ENCODE measurements around the gene IQSEC1.

IQSEC1 gene

DNA sequence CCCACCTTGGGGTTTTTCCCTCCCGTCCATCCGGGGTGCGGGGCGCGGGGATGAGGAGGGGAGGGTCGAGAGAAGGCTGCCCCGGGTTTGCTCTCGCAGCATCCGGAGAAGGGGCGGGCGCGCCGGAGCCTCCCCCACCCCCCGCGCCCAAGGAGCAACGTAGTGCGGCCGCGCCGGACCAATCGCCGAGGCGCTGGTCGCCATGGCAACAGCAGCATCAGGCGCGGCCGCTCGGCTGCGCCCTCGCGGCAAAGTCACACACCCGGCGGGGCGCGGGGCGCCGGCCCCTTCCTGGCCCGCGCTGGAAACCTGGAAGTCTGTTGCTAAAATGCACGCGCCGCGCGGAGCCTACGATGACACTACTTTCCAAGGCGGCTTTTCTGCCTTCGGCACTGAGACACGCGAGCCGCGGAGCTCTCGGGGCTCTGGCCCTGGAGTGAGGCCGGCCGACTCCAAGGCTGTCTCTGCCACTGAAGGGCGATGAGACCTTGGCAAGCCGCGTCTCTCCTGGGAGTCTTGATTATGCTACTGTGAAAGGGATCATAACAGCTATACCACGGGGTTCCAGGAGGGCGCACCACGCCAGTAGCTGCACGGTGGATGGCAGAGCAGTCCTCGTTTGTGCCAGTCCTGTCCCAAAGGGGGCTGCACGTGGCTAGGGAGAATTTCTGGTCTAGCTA lies at the start of gene IQSEC1:
TSS of gene IQSEC1 (minus strand) at position 104 of the 680 bp plus-strand sequence. CDS start 415 bp downstream, outside the sequence.
- DNase-seq: peak; percentile 43

DNA sequence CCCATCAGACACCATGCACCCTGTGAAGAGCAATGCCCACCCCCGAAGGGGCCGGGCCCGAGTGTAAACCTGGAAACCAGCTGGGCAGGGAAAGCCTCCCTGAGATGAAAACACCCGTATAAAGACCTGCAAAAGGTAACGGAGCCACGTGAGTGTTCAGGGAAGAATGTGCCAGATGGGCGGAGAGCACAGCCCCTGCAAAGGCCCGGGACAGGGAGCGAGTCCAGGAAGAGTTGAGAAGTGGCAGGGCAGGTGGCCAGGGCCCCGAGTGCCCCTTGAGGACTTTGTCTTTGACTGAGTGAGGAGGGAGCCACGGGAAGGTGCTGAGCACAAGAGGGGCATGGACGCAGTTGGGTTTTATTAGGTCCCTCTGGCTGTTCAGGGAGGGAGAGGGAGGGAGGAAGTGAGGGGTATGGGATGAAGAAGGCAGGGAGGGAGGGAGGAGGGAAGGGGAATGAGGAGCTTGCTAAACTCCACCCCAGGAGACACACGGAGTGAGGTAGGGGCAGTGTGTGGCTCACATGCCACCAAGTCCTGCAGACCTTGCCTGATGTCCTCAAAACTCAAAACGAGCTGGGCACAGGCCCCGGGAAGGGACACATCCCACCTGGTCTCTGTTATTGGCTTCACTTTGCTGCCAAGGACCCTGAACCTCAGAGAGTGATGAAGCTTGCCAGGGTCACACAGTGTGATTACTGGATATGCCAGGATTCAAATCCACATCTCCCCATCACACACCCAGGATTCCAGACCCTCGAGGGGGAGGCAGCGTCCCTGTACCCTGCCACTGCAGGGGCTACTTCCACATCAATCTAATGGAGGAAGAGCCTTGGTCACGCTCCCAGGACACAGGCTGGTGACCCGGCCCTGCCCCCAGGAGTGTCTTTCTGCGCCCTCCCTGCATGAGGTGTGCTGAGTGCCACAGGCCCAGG lies 49.1 kb upstream of the IQSEC1 start:
- DNase-seq: no peak

DNA sequence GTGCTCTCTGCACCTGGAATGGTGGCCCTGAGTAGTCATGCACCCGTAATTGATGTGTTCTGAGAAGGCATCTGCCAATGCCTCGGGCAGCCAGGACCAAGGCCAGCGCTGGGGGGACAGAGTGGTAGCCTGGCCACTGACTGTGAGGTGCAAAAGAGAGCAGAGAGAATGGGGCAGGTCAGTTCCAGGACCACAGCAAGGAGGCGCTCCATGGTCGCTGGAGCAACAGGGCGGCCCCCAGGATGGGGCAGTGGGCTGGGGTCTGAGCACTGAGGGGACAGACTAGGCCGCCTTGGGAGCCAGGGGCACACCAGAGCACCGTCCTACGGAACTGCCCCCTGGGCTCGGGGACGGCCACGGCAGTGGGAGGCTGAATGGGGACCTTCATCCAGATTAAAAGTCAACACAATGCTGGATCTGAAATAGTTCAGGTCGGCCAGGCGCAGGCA lies 48.3 kb upstream of the IQSEC1 start:
- DNase-seq: no peak

DNA sequence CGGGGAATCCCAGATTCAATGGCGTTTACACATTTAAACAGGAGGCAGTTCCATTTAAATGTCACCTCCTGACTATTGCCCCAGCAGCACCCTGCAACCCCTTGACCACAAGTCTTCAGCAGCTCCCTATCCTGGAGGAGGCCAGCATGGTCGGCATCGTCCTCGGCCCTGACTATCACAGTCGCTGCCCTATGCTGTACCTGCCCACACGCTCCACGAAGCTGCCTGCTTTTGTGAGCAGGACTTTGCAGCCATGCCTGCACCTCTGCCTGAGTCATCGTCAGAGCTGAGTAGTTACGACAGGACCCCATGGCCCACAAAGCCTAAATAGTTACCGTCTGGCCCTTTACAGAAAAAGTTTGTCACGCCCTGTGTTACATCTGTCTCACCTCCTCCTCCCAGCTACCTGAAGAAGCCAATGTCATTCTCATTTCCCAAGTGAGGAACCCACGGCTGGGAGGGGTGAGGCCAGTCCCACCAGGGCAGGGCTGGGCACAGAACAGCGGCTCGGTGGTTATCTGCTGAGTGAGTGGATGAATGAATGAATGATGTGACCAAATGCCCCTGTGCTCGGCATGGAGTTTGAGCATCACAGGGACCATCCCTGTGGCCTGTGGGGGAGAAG lies 47.8 kb upstream of the IQSEC1 start:
- DNase-seq: no peak

DNA sequence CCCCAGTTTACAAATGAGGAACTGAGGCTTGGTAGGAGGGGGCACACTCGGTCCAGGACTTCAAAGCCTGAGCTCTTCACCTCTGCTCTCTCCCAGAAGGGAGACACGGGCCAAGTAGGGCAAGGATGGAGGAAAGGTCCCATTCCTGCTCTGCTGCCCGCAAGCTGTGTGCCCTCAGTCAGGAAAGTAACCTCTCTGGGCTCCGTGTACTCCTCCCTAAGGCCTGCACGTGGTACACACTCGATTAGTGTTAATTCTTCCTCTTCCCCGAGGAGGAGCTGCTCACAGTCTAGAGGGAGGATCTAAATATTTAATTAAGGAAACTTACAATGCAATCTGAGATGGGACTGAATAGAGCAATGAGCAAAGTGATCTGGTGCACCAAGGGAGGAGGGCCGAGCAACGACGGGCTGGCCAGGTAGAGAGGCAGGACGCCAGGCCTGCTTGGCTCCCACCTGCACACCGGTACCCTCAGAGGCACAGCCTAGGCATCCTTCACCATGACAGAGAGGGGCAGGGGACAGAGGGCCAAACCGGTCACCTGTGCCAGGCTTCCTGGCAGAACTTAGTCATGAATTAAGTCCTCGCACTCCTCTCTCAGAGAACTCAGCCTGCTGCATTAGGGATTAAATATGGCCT lies 47.2 kb upstream of the IQSEC1 start:
- DNase-seq: no peak

DNA sequence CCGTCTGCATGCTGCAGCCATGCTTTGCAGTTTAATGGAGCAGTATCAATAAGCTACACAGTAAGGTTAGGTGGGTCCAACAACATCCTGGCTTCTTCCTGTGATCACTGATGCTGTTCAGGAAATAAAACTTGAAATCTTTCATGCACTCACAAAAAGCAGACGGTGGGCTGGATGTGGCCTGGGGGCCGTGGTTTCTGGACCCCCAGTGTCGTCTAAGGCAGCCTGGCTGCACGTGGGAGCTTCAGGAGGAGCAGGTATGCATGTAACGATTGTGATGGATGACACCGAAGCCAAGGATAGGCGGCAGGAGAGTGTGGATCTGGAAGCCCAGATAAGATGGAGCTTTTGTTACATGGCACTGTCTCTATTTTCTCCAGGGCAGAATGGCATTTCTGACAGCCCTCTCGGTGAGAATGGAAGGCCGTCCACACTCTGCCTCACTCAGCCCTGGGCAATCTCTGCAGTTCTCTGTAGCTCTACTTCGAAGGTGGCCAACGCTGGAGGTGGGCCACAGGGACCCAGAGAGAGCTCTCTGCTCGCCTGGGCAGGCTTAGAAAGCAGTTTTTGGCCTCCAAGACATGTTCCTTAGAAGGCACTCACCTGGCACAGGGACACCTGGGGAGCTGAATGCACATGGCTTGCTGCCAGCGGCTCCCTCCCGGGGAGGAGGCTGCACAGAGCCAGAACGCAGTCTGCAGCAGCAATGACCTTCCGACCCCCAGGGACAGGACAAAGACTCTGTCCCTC lies 46.4 kb upstream of the IQSEC1 start:
- no peak for DNase-seq

DNA sequence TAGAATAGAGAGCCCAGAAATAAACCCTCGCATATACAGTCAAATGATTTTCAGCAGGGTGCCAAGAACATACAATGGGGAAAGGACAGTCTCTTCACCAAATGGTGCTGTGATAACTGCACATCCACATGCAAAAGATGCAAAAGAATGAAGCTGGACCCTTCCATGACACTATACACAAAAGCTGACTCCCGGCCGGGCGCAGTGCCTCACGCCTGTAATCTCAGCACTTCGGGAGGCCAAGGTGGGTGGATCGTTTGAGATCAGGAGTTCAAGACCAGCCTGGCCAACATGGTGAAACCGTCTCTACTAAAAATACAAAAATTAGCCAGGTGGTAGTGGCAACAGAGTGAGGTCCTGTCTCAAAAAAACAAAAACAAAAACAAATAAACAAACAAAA lies 43.2 kb upstream of the IQSEC1 start:
- DNase-seq: no peak

DNA sequence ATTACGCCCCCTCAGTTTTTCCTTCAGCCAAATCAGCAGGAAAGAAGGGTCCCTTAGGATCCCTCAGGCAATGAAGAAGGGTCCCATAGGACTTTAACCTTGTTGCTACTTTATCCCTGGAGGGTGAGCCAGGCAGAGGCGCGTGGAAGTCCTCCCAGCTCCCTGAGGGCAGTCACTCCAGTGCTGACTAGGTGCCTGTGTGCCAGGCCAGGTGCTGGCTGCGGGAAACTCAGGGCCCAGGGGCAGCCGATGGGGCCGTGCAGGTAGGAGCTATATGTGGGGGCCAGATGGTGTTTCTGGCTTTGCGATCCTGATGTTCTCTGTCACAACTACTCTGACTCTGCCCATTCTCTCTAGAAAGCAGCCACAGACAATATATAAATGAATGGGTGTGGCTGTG lies 42.8 kb upstream of the IQSEC1 start:
- DNase-seq: no peak

DNA sequence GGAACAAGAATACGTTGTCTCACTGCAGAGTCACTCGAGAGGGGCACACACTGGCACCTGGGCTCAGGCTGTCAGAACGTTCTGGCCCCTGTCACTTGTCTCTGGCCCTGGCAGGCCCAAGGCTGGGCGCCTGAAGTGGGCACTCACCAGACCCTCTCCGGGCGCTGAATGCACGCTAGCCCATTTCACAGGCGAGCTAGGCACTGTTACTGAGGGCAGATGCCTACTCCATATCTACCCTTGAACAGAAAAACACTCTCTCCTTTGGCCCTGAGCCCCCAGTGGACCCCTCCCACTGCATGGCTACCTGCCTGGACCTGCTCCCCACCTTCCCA lies 42.3 kb upstream of the IQSEC1 start:
- no peak for DNase-seq

DNA sequence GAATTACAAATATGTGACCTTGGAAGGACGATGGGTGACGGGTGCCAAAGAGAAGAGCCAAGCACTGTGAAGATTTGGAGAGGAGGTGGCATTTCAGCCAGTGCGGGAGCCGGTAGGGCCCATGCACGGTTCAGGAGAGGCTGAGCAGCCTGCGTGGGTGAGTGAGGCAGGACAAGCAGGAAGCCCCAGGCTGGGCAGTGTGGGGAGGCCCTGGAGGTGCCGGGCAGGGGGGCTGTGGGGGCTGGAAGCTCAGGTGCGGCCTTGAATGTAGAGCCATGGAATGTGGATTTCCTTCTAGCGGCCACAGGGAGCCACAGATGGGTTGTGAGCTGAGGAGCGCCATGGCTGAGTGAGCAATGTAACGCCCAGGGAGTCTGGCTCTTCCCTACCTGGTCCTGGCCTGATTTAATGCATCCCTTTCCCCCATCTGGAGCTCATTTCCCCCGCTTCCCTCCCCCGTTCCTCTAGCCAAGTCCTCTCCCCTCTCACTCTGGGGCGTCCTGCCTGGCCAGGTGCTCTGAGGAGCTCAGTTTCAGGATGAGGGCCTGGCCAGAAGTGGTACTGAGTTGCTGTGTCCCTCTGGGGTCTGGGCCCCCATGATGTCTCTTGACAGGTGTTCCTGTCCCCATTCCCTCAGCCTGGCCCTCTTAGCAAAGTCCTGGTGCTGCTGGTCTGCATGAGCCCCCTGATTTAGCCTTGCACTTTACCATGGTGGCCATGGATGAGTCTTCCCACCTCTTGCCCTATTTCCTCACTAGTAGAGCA lies 41.8 kb upstream of the IQSEC1 start:
- DNase-seq: no peak

DNA sequence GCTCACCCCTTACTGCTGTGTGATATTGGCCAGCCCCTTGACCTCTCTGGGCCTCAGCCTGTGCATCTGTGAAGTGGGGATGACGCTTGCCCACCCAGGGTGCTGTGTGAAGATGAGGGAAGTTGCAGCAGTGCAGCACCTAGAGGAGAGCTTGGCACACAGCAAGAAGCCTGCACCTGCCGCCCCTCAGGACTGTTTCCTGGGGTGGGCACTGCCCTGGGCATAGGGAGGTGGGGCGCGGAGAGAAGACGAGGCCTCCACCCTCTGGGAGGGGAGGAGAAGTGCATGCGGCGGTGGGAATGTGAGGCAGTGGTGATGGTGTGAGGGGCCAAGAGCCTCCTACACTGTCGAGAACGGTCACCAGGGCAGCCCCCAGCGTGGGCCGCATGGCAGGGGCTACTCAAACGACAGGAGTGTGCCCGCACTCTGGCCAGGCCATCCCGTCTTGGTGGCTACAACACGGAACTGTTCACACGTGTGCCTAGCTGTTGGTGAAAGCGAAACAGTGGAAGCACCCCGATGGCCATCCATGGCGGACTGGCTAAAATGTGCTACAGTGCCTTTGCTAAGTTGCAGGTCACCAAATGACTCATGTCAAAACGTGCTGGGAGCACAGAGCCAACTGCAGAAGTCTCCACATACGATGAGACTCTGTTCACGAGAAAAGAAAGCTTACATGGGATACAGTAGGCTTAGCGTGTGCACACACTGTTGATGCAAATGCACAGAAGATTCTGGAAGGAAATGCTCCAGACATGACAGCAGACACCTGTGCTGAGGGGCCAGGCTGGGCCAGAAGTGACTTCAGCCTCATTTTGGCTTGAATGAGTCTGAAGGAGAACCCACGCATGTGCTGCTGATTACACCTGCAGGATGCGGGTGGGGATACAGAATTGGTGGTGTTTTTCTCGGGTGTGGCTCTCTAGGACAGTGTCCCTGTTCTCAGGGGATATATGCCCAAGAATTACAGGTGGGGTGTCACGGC lies 40.4 kb upstream of the IQSEC1 start:
- DNase-seq: no peak

DNA sequence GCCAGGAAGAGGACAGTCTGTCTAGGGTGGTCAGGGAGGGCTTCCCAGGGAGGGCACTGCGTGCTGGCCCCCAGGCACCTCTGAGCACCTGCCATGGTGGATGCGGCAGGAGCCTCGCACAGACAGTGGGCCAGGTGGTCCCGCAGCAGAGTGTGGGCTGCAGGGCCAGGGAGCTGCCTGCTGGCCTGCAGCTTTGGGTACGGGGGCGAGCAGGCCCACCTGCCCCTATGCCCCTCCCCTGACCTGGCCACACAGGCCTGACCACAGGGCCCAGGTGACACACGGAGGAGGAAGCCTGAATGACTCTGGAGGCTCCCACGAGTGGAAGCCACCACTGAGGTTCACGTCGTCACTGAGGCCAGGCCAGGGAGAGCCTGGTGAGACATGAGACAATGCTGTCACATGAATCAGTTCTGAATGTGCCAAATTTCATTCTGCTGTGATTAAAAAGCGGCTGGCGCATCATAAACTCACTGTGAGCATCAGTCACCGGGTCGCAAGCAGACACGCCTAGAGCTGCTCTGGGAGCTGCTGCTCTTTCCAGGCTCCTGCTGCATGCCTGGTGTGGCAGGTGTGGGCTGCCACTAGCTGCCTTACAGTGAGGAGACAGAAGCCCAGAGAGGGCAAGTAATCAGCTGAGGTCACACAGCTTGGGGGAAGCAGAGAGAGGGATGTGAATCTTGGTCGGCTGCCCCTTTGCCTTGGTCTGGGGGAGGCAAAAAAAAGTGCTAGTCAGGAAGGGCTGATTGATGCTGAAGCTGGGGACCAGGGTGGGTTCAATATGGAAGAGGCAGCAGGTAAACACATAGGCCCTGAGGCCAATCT lies 39.5 kb upstream of the IQSEC1 start:
- DNase-seq: no peak

DNA sequence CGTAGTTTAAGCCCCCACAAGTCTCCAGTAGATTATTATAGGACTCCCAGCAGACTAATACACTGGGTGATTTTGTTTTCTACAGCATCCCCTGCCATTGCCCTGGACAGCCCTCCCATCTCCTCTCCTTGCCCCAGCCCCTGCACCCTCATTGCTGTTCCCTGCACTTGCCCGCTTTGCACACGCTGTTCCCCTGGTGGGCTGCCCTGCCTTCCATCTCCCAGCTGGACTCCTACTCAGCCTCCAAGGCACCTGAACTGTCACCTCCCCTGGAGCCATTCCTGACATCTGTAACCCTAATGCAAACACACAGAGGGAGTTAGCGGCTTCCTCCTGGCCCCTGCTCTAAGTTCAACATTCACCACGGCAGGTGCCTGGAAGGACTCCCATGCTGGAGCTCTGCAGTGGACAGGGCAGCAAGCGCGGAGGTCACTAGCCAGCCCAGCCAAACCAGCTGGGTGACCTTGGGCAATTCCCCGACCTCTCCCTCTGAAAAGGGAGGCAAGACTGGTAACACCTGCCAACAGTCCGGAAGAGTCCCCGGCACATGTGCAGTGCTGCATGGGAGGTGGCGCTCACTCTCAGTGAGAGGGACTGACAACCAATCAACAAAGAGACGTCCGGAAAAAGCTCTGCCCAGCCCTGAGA lies 38.8 kb upstream of the IQSEC1 start:
- DNase-seq: no peak

DNA sequence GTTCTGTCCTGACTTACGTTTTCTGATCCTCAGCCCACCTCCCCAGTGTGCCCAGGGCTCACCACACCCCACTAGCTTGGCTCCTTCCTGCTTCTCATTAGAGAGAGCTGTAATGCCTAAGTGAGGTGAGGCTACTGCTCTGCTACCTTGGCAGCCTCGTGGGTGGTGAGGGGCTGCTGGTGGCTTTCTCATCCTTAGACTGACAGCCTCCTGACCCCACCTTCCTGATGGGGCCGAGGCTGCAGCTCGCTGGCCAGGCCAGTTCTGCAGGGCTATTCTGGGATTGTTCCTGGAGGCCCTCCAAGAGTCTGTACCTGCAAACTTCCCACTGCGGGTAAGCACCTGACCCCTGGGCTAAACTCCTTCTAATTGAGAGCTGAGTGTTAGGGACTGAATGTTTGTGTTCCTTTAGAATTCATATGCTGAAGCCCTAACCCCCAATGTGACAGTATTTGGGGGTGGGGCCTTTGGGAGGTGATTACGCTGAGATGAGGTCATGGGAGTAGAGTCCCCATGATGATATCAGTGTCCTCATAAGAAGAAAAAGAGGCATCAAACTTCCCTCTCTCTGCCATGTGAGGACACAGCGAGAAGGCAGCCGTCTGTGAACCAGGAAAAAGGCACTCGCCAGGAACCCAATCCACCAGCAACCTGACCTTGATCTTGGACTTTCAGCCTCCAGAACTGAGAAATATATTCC lies 38.1 kb upstream of the IQSEC1 start:
- DNase-seq: no peak

DNA sequence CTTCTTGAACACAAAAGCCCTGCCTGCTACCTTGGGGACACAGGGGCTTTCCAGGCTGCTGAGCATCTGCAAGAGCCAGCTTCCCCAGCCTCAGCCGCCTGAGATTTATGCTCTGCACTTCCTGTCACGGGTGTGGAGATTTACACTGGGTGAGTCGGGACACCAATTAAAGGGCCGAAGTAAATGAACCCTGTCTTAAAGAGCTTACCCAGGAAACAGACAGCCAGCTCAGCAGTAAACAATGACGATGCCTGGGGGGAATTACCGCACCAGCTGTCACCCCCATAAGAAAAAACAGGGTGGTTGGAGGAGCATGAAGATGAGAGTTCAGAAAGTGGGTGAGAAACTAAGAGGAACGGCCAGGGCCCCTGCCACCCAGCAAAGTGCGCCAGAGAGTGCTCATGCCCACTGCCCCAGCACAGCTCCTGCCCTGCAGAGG lies 37.5 kb upstream of the IQSEC1 start:
- no peak for DNase-seq

DNA sequence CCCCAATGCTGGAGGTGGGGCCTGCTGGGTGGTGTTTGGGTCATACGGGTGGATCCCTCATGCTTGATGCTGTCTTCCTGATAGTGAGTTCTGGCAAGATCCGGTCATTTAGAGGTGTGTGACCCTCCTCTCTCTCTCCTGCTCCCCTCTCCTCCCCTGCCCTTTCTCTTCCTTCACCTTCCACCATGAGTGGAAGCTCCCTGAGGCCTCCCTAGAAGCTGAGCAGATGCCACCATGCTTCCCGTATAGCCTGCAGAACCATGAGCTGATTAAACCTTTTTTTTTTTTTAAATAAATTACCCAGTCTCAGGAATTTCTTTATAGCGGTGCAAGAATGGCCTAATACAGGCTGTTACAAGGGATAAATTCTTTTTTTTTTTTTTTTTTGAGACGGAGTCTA lies 36.3 kb upstream of the IQSEC1 start:
- no peak for DNase-seq

DNA sequence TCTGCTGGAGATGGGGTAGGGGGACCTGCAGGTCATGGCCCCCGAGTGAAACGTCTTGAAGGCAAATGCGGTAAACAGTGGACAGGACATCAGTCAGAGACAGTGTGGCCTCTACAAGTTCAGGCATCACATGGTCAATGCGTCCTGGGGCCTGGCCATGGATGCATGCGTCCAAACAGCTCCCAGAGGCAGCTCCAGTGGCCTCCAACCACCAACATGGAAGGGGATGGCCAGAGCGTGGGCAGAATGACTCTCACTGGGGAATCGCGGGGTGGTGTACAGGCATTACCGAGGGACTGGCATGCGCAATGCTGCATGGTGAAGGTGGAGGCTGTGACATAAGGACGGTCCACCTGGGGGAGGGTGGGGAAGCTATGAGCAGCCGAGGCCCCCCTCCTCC lies 35.6 kb upstream of the IQSEC1 start:
- no peak for DNase-seq

DNA sequence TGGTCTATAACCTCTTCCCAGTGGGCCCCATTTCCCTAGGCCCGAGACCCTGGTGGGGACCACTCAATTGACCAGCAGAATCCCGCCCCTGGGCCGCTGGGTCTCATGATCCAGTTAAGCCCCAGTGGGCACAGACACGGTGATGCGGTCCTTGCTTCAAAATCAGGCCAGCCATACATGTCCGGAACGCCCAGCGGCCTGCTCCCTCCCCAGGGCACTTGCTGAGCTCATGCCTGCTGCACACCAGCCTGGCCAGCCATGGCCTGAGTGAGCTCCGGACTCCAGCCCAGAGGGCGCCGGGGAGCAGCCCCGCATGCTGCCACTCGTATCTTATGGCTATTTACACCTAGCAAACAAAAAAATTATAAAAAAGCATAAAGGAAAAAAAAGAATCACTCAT lies 34.4 kb upstream of the IQSEC1 start:
- no peak for DNase-seq
